M059J (cell line): ENCODE data around the gene TBC1D30. TPM values are rescaled to one million over a fixed set of nuclear protein-coding genes. Genes with fewer than 3 reads are reported as not detected.

ENCODE experiments used
- DNase-seq: peaks from one replicate; pipeline ENCODE4 v3.0.0-alpha.2; 2012; ENCODE audit warnings: low read depth
- total RNA-seq: library from RNA; depleted of rRNA; stranded (reverse); fragments of >200 nt; shearing (Covaris generic); gene quantifications from 2 replicates; pipeline ENCODE4 v1.2.3, GENCODE V29; 2014; rRNA removed

Gene TBC1D30
- total RNA-seq, 1 experiment from 2014 or later, result 3.2 TPM

- no peak for DNase-seq
Observed at GRCh38 chr12:64907097-64907496, 82.7 kb downstream of the TBC1D30 start.

GRCh38 chr12:64909124-64909523, 84.7 kb downstream of the TBC1D30 start:
- no peak for DNase-seq

- DNase-seq, result no peak
Observed at GRCh38 chr12:64911081-64911480, 86.6 kb downstream of the TBC1D30 start.

GRCh38 chr12:64911912-64912311, 87.5 kb downstream of the TBC1D30 start:
- DNase-seq, result no peak

- DNase-seq, result peak; percentile 22
Observed at GRCh38 chr12:64912516-64913255, 88.2 kb downstream of the TBC1D30 start.

- DNase-seq, result no peak
Observed at GRCh38 chr12:64915242-64915641, 90.8 kb downstream of the TBC1D30 start.

GRCh38 chr12:64916411-64917261, 92.2 kb downstream of the TBC1D30 start:
- no peak for DNase-seq

- DNase-seq, result no peak
Observed at GRCh38 chr12:64918344-64918743, 93.9 kb downstream of the TBC1D30 start.

GRCh38 chr12:64918801-64919200, 94.4 kb downstream of the TBC1D30 start:
- no peak for DNase-seq

GRCh38 chr12:64922853-64923252, 98.4 kb downstream of the TBC1D30 start:
- no peak for DNase-seq

GRCh38 chr12:64923536-64923935, 99.1 kb downstream of the TBC1D30 start:
- no peak for DNase-seq

Other genes starting within 250 kb of the TBC1D30 start
- 8.8 and 13.6 TPM in 2 replicates for gene RASSF3, start 214.2 kb upstream of the TBC1D30 start, total RNA-seq
- gene GNS, start 65.2 kb upstream of the TBC1D30 start, total RNA-seq, result 152 and 210 TPM in 2 replicates